ENCODE measurements around the gene POLR3E.
A peak's percentile ranks its signal among the peaks of the same experiment; 100 is the strongest.

POLR3E gene

DNA sequence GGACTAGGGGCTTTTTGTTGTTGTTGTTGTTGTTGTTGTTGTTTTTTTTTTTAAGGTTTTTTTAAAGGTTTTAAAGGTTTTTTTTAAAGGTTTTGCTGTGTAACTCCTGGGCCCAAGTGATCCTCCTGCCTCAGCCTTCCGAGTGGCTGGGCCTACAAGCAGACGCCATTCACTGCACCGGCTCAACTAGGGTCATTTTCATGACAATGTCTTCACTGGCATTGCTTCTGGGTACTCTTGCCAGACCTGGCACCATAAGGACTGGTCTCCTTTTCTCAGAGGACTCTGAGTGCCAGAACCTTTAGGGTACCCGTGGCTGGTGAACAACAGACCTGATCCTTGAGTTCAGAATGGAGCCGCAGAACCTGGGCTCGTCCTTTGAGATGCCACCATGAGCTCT is 20.4 kb downstream of the POLR3E start:
- DNase-seq = no peak

GRCh38 chr16:22318690-22319358 is 21.6 kb downstream of the POLR3E start:
- DNase-seq = no peak

DNA sequence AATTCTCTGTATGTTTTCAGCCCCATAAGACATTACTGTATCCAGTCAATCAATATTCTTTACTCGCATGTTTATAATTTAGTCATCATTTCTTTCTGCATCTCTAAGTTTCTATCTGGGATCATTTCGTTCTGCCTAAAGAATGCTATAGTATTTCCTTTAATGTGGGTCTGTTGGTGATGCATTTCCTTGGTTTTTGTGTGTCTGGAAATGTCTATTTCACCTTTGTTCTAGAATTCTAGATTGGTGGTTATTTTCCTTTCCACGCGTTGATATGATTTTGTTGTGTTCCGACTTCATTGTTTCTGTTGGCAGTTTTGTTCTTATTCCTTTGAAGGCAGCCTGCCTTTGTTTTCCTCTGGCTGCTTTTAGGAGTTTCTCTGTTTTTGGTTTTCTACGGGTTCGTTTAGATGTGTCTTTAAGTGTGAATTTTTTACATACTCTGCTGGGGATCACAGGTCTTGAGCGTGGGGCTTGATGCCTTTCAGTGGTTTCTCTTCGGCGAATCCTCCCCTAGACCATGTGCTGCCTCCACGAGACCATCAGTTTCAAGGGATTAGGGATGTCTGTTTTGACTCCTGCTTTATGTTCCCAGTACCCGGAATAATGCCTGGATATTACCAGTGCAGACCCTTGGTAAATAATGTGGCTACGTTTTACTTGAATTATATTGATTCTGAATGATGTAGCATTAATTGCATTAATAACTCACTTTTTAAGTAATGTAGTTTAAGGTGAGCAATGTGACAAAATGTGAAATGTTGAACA is 23.5 kb downstream of the POLR3E start:
- DNase-seq = no peak

GRCh38 chr16:22321340-22322001 is 24.3 kb downstream of the POLR3E start:
- DNase-seq = peak; percentile 52

DNA sequence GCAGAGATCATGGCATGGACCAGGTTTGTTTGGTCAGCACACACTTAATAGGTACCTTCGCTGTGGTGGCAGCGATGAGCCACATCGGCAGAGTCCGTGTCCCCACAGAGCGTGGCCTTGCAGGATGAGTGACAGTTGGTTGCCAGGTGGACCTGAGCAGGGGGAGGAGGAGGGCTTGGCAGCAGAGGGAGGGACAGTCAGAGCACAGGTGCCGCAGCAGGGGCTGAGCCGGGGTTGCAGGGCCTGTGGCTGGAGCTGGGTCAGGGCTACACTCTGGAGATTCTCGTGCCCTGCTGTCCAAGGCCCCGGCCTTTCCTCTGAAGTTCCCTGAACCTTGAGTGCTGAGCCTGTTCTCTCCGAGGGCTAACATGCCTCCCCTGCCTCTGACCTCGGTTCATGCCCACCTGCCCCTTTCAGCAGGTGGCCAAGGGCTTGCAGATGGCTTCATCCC is 24.8 kb downstream of the POLR3E start:
- no peak for DNase-seq

GRCh38 chr16:22322741-22323140 is 25.5 kb downstream of the POLR3E start:
- no peak for DNase-seq

DNA sequence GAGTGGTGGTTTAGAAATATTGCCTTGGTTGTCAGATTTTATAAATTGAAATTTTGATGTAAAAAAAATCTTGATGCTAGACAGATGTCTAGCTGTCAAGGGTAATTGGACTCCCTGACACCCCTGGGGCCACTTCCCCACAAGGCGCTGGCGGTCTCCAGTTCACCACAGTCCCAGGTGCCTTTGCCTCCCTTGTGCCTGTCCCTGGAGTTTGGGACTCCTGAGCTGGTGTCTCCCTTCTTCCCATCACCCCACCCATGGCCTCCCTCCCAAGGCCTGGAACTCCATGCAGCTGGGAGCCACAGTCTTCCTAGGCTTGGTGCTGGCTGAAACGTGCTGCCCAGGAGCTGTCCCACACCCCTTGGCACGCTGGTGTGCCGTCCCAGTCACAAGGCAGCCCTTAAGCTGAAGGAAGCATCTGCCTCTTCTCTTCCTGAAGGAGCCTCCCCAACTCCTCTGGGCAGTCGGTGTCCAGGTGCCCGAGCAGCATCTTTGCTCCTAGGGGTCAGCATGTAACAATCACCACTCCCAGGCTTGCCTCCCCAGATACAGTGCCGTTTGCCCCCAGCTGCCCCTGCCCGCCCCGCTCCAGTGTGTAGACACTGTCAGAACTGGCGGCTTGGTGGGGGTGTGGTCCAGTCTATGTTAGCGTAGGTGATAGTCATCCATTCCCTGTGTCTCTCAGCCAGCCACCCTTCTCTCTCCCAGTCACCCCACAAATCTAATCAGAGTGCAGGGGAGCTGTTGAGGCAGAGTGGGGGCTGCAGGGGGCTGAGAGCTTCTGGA is 26.2 kb downstream of the POLR3E start:
- no peak for DNase-seq

DNA sequence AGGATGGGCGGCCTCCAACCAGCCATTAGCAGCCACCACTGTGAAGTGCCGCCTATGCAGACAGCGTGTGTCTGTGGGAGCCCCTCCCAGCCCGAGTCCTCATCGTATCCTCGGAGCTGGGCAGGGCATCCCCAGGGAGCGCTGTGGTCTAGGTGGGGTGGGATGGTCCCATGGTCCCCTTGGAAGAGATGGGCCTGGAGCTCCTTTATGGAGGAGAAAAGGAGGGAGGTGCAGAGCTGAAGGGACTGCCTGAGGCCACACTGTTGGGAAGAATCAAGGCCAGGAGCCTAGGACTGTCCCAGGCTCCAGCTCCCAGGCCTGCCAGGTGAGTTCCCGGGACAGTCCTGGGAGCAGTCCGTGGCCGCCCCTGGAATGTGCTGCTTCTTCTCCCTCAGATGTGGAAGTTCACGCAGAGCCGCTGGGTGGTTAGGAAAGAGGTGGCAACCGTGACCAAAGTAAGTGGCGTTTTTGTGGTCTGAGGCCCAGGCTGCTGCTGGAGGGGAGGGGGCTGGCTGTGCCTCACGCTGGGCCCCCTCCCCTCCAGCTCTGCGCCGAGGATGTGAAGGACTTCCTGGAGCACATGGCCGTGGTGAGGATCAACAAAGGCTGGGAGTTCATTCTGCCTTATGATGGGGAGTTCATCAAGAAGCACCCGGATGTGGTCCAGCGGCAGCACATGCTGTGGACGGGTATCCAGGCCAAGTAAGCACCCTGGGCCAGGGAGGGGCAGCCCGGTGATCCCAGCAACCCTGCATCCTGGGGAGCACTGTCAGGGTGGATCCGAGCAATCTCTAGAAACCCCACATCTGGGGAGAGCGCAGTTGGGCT is 27.0 kb downstream of the POLR3E start:
- DNase-seq = no peak

GRCh38 chr16:22324787-22325597 is 27.8 kb downstream of the POLR3E start:
- no peak for DNase-seq

- DNase-seq = no peak
These were observed 28.6 kb downstream of the POLR3E start for GRCh38 chr16:22325598-22326368.

GRCh38 chr16:22326369-22326652 is 29.1 kb downstream of the POLR3E start:
- no peak for DNase-seq

GRCh38 chr16:22326771-22327445 is 29.7 kb downstream of the POLR3E start:
- no peak for DNase-seq

DNA sequence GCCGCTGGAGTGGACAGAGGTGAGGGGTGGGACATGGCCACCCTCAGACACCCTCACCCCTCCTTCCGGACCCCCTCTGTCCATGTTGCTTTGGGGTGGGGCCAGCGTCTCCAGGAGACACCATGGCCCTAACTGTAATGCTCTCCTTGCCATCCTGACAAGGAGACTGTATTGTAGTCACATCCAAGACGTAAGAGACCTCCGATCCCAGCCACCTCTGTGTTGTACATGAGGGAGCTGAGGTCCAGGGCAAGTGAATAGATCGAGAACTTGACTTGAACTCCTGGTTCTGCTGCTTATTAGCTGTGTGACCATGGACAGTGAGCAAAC is 30.2 kb downstream of the POLR3E start:
- DNase-seq = no peak

- no peak for DNase-seq
These were observed 31.0 kb downstream of the POLR3E start for GRCh38 chr16:22328081-22328725.

DNA sequence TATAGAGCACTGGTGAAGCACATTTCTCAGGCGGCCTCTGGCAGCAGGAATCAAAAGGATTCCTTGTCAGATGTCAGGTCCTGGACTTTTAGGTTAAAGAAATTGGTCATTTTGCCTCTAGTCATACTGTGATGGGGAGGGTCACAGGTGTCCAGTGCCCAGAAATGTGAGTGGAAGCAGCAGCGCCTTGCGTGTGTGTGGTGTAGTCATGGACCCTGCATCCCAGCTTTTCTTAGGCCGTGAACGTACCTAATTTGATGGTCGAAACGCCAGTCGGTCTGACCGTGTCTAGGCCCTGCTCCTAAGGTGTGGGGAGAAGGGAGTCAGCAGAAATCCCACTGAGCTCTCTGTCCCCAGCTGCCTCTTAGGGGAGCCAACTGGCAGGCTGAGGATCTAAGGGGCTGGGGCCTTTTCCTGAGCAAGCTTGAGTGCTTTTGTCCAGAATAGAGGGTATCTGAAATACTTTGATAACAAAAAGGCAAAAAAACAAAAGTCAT is 32.0 kb downstream of the POLR3E start:
- no peak for DNase-seq

DNA sequence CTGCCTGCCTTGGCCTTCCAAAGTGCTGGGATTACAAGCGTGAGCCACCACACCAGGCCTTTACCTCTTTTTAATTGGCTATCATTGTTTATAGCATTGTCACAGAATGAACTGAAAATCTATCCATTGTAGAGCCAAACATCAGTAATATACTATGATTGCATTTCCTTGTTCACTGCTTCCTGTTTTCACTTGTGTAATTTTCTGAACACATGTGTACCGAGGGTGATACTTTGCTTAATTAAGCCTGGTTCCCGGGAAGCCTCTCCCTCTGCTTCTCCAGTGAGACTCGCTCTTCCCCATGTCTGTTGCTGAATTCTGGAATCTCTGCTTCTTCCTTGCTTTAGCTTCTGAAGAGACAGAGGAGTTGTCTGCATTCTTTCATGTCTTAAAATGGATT is 33.1 kb downstream of the POLR3E start:
- DNase-seq = no peak

GRCh38 chr16:22333457-22333994 is 36.3 kb downstream of the POLR3E start:
- DNase-seq = no peak

DNA sequence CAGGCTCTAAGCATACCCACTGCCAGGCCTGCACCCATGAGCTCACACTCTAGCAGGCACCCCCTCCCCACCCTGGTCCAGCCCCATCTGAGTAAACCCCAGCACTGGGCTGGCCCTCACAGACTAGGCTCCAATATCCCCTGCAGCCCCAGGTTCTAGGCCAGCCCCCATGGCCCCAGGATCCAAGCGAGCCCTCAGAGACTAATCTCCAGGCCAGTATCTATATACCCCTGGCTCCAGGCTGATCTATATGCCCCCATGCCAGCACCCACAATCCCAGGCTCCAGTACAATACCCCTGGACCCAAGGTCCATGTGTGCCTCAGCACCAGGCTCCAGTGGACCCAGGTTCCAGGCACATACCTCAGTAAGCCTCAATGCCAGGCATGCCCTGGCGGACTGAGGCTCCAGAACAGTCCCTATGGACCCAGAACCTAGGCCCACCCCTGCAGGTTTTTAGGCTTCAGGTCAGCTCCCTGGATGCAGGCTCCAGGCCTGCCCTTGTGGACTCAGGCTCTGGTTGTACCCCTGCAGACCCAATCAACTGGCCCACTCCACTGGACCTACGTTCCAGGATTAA is 38.5 kb downstream of the POLR3E start:
- DNase-seq = no peak

DNA sequence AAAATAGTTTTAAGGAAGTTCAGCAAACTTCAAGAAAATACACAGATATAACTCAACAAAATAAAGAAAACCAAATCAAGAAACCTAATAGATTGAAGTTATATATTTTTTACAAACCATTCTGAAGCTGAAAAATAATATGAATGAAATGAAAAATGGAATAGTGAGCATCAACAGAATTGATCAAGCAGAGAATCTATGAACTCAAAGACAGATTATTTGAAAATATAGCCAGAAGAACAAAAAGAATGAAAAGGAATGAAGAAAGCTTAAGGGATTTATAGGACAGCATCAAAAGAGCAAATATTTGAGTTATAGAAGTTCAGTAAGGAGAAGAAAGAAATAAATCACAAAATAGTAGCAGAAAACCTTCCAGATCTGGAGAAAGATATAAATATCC is 39.4 kb downstream of the POLR3E start:
- DNase-seq = no peak
